Measurements from ENCODE around the gene PAIP2B. TPM values are rescaled to one million over a fixed set of nuclear protein-coding genes. Genes with fewer than 3 reads are reported as not detected.

Gene PAIP2B
- total and polyA plus RNA-seq, 2 of the 4 experiments (the other 2 are of a cell fraction): 0.15 to 0.18 TPM

GRCh38 chr2:71223767-71224333 lies 3.1 kb downstream of the PAIP2B start:
- dilution Hi-C loops (cut with HindIII; ENCODE audit: low sequenced_read_pairs, unreplicated experiment) (no loop called here), intact Hi-C loops (cut with micrococcal nuclease) (loop anchor here (5.0 kb wide), 1 partner anchor 288 kb away; no protein-coding TSS in a partner anchor), in situ Hi-C loops (cut with MboI; ENCODE audit: low sequenced_read_pairs) (no loop called here)
- Histone ChIP-seq H3K27ac (ENCODE audit: insufficient read depth, low read length) (no peak overlapping the region), H2BK5ac (ENCODE audit: low read depth, low read length, poor library complexity, severe bottlenecking) (no peak overlapping the region), H4K8ac (ENCODE audit: low read depth in 2 of 2, low read length in 2 of 2) (no peak overlapping the region), H3K4ac (ENCODE audit: low read depth, low read length) (no peak overlapping the region), H2AK9ac (replicated peaks; ENCODE audit: low read depth, low read length, poor library complexity) (no peak overlapping the region), H2BK15ac (ENCODE audit: low read depth, low read length) (no peak overlapping the region), H2BK120ac (ENCODE audit: low read depth, low read length) (no peak overlapping the region), H3K18ac (ENCODE audit: low read depth, low read length) (no peak overlapping the region), H2AK5ac (ENCODE audit: low read depth, low read length) (no peak overlapping the region), H2AFZ (replicated peaks; ENCODE audit: low read length, poor library complexity) (no peak overlapping the region), H4K91ac (ENCODE audit: insufficient read depth, low read depth, low read length) (no peak overlapping the region), H3K23ac (ENCODE audit: low read depth, low read length) (no peak overlapping the region), H2BK20ac (ENCODE audit: low read depth, low read length) (no peak overlapping the region), H3K9me1 (ENCODE audit: insufficient read depth, low read length) (no peaks in the 10 kb centered on the region), H3K56ac (ENCODE audit: extremely low read depth, insufficient read depth, low read length) (no peak overlapping the region), H3K79me1 (ENCODE audit: low read depth in 1 of 2, low read length in 2 of 2) (no peaks in the 10 kb centered on the region), H3K27me3 (ENCODE audit: control insufficient read depth, insufficient read depth, low read length) (peaks cover 4% of the 10 kb centered on the region; the same call in 1 of the 2 replicates), H3K9ac (ENCODE audit: low read depth, low read length) (no peak overlapping the region), H3K14ac (replicated peaks; ENCODE audit: low read depth, low read length) (no peak overlapping the region), H4K5ac (ENCODE audit: low read depth, low read length) (no peak overlapping the region), H3K4me1 (ENCODE audit: control insufficient read depth, insufficient read depth, low read length) (peaks cover 2% of the 10 kb centered on the region; the same call in 1 of the 2 replicates), H3K4me2 (ENCODE audit: low read depth, low read length) (no peak overlapping the region), H3K36me3 (ENCODE audit: control insufficient read depth, insufficient read depth, low read length) (no peaks in the 10 kb centered on the region), H3K9me3 (ENCODE audit: control insufficient read depth, insufficient read depth, low read length) (no peaks in the 10 kb centered on the region), H3K4me3 (ENCODE audit: insufficient read depth, low read depth, low read length) (no peak overlapping the region), H4K20me1 (ENCODE audit: insufficient read depth, low read length) (no peaks in the 10 kb centered on the region)
- ATAC-seq (ENCODE audit: low read depth) (no peak), DNase-seq (peak; percentile 16)
- POLR2A ChIA-PET (ENCODE audit: unreplicated experiment): no interaction called here
- no CpG with 5 or more reads among the region's 3 CpGs for WGBS, 2 experiments (ENCODE audit: extremely low coverage in 2 of 2, insufficient read length in 1 of 2)
- BruUV-seq (replicated peaks): no TSS peak
- TF ChIP-seq MXI1 (IDR thresholded peaks at IDR 0.05; ENCODE audit: borderline replicate concordance, low read depth, low read length): no peak
- TF ChIP-seq RAD21 (IDR thresholded peaks at IDR 0.05; ENCODE audit: low read length): peak; percentile 11; the same call in 1 of the 2 replicates
- CTCF ChIA-PET: no interaction called here

All from IMR-90 (cell line).